ENCODE results near the gene ADAM12.

Gene ADAM12

GRCh38 chr10:126170776-126171175 lies 217.5 kb downstream of the ADAM12 start:
- no peak for DNase-seq

GRCh38 chr10:126170371-126170770 lies 217.9 kb downstream of the ADAM12 start:
- DNase-seq, result no peak

- DNase-seq, result no peak
These were observed 218.4 kb downstream of the ADAM12 start for GRCh38 chr10:126169899-126170298.

- DNase-seq, result no peak
These were observed 221.5 kb downstream of the ADAM12 start for GRCh38 chr10:126166797-126167196.

- no peak for DNase-seq
These were observed 222.4 kb downstream of the ADAM12 start for GRCh38 chr10:126165874-126166273.

DNA sequence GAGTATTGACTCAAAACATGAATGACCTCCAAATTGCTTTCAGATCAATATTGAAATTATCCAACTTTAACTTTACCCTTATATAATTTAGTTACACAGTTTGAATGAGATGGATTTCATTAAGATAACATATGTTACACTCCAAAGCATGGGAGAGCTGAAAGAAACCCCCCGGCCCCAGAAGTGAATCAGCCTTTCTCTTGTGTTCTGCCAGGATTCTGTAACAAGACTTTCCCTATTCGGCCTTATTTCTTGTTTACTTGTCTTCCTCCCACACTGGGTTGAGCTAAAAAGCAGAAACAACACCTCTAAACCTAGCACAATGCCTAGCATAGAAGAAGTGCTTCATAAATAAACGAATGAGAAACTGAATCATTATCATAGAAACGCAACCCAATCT lies 224.8 kb downstream of the ADAM12 start:
- no peak for DNase-seq

GRCh38 chr10:126161691-126162090 lies 226.6 kb downstream of the ADAM12 start:
- DNase-seq, result no peak

- no peak for DNase-seq
These were observed 227.2 kb downstream of the ADAM12 start for GRCh38 chr10:126160971-126161630.

GRCh38 chr10:126160571-126160970 lies 227.7 kb downstream of the ADAM12 start:
- DNase-seq, result no peak

- no peak for DNase-seq
These were observed 230.0 kb downstream of the ADAM12 start for GRCh38 chr10:126158133-126158892.

DNA sequence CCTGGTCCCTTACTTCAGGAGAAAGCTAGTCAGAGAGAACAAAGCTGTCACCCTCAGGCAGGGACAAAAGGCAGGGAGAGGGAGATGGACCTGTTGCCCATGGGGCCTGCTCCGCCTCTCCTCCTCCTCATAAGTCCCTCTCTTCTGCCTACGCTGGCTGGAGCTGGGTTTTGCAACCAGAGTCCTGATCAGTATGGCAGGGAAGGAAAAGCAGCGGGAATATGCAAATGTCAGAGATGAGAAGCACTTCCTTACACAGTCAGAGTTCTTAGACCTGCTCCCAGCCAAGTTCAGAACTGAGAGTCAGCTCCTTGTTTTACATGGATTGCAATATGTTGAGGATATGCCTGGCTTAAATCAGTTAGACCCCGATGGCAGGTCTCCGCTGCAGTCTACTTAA lies 231.1 kb downstream of the ADAM12 start:
- no peak for DNase-seq

GRCh38 chr10:126156503-126156902 lies 231.8 kb downstream of the ADAM12 start:
- no peak for DNase-seq

GRCh38 chr10:126156012-126156411 lies 232.3 kb downstream of the ADAM12 start:
- no peak for DNase-seq

DNA sequence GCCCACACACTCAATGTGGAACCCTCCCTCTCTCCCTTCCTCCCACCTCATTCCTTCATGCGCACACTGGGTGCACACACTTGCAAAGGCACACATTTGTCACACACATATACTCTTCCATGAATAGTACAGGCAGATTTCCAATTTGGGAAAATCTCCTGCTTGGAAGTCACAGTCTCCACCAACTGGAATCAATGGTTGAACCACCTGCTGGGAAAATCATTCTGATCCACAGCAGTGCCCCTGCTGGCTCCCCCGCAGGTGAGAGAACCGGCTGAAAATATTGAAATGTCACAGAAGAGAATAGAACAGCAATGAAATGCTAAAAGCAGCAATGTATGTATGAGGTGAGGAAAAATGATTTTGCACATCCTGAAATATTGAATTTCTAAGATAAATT lies 232.7 kb downstream of the ADAM12 start:
- no peak for DNase-seq

- DNase-seq, result no peak
These were observed 234.3 kb downstream of the ADAM12 start for GRCh38 chr10:126153711-126154628.

- DNase-seq, result no peak
These were observed 240.2 kb downstream of the ADAM12 start for GRCh38 chr10:126147866-126148587.

DNA sequence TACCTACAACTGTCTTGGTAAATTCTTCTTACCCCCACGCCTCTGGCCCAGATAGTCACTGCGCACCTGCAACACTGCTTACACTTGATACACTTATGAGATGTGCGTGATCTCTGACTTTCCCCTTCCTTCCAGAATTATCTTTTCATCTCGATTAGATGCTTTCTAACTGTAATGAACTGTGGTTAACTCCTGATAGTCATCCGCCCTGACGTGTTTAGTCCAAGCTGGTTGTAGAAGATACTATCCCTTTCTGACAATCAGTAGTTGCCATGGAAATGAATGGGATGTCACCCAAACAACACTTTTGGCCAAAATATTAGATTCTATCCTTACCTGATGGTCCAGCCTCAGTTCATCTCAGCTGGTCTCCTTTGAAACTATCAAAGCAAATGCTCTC lies 241.5 kb downstream of the ADAM12 start:
- no peak for DNase-seq

- no peak for DNase-seq
These were observed 245.2 kb downstream of the ADAM12 start for GRCh38 chr10:126143117-126143516.

DNA sequence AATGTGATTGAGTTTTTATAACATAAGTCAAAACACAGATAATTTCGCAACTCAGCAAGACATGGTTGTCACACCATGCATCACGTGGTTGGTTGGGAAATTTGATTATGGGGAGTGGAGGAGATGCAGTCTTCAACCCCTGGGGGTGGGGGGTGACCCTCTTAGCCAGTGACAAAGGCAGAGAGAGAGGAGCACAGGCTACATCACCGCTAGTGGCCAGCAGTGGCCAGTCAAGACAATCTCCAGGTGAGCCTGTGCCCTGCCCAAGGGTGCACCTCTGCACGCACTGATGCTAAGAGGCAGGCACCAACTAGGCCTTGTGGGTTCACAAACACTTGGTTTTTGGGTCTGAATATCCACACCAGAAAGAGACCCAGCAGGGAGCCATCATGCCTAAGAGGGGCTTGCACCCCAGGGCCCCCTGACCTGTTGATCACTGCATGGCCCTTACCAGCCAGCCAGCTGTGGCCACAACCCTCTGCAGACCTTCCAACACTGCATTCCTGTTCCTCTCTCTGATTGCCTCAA lies 247.5 kb downstream of the ADAM12 start:
- no peak for DNase-seq

- DNase-seq, result no peak
These were observed 250.6 kb downstream of the ADAM12 start for GRCh38 chr10:126137562-126138221.

- no peak for DNase-seq
These were observed 252.2 kb downstream of the ADAM12 start for GRCh38 chr10:126135941-126136595.
